HG03442 (cell line): ENCODE measurements around the gene LYRM4.
"Not testable (repeated sequence)": the region's sequence is repeated elsewhere in the genome, so short reads cannot be mapped to it uniquely, and the experiment has no call there.

Experiments
- ATAC-seq: cut with Tn5 transposase; IDR thresholded peaks from one replicate; pipeline ENCODE4 v1.9.1; 2021; ENCODE audit warnings: mild to moderate bottlenecking, moderate library complexity; ENCODE audit not compliant: unreplicated experiment

Gene LYRM4

DNA sequence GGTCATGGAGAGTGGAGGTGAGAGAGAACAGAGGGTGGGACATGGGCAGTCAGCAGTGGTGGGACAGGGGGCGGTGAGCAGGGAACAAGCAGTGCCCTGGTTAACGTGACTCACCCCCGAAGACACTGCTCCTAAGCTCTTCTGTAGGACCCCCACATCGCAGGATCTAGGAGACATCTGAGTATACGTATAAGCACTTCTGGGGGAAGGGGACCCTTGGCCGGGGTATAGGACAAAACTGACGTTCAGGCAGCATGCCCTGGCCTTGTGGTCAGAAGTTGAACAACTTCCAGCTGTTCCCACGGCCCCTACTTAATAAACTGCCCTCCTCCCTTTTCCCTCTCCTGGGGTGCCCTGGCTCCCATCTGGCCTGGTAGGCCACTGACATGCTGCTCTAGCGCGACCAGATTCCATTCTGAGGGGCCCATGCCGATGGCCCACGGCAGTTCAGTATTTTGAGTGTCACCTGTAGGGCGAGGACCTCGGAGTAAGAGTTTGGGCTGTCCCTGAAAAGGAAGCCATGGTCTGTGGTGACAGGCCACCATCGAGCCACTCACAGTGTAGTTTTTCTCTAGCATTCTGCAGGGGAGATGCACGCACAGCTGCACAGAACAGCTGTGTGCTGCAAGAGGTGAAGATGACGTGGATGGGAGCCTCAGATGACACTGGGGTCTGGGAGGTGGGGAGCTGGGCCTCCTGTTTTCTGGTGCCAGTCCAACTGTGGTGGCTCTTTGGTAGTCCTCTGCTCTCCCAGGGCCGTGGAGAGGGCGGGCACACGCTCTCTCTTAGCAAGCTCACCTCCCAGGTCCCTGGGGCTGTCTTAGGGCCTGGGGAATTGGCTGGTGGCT is 137.2 kb downstream of the LYRM4 start:
- no peak for ATAC-seq

DNA sequence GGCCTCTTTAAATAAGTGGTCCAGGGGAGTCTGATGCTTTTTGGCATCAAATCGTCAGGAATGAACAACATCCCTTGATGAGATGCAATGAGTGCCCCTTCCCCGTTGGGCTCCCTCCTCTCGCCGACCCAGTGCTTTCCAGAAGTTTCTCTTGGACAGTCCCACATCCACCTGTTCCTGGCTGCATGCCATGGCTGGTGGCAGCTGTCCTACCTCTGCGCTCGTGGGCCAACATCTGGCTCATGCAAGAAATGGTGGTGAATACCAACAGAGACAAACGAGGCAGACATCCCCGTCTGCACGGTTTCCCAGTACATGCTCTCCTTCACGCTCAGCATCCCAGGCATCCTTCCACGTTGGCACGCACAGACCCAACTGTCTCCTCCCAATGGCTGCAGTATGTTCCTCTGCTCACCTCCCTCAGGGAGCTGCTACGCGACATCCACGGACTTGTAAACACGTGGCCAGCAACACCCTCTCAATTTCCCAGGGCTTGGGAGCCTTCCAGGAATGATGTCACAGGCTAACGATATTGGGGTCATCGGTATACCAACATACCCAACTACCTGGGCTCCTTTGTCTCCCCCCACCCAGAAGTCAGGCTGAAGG is 138.1 kb downstream of the LYRM4 start:
- no peak for ATAC-seq

GRCh38 chr6:5121956-5122355 is 138.8 kb downstream of the LYRM4 start:
- no peak for ATAC-seq

GRCh38 chr6:5121479-5121878 is 139.3 kb downstream of the LYRM4 start:
- ATAC-seq: no peak

GRCh38 chr6:5120543-5120942 is 140.2 kb downstream of the LYRM4 start:
- not testable (repeated sequence) for ATAC-seq

GRCh38 chr6:5120011-5120410 is 140.7 kb downstream of the LYRM4 start:
- ATAC-seq: no peak

DNA sequence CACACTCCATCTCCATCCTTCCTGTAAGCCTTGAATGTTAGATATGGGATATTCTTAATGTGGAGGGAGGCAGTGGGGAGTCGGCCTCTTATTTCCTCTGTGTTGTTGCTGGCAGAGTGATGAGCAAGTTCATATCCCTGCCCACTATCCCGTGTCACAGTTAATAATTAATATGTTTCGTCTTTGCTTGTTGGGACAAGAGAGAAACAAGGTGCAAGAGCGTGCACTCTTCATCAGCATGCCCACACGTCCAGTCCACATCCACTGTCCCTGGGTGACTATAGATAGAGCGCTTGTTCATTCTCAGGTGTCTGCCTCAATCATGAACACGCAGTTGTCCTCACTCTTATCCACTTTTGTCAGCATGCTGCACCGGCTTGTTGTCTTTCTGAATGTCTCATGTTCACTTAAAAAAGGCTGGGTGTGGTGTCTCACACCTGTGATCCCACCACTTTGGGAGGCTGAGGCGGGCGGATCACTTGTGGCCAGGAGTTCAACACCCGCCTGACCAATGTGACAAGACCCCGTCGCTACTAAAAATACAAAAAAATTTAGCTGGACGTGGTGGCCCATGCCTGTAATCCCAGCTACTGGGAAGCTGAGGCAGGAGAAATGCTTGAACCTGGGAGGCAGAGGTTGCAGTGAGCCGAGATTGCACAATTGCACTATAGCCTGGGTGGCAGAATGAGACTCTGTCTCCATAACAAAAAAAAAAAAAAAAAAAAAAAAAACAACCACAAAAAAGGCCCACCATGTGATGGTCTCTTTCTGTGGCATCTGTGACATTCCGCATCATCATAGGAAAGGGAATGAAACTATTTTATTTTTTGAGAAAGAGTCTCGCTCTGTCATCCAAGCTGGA is 141.4 kb downstream of the LYRM4 start:
- no peak for ATAC-seq

DNA sequence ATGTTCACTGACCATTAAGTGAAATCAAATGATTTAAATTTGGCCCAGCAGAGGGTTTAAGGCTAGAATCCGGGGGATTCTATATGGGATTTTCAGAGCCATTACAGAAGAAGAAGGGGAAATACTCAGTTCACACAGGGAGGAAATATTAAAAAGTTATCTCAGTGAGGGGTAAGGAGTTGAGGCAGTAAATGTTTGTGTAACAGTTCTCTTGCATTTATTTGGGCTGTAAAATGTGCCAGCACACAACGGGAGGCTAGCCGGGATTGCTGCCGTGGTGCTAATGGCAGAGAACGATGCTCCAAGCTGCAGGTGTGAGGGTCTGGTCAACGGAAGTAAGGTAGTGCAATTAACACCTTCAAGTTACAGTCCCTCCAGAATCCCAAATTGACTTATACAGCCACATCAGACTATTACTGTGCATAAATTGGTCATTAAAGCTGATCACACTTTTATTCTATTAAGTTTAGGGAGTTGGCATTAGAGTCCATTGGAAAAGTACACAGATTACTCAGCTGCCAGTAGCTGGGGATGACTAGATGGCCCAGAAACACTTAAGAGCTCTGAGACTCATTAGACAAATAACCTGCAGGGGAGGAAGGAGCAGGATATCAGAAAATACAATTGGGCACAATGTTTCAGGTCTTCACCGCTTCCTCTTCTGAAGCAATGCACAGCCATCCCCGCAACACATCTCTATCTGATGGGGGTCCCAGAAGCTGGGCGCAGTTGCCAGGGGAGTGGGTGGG is 144.3 kb downstream of the LYRM4 start:
- ATAC-seq: no peak

DNA sequence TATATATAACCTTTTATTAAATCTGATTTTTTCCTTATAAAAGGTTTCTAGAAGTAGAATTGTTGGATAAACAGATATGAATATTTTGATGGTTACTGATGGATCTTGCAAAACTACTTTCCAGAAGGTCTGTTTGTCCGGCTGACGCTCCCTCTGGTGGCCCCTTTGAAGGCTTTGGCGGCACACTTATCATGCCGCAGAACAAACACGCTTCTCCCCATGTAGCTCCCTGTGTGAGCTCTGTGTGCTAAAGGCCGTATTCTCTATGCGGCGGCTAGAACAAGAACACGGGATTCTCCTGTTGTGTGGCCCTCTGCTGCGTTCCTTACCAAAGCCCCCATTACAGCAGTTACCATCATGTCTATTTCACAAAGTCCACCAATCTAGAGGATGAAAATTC is 145.6 kb downstream of the LYRM4 start:
- ATAC-seq: no peak

GRCh38 chr6:5113096-5113495 is 147.7 kb downstream of the LYRM4 start:
- no peak for ATAC-seq

DNA sequence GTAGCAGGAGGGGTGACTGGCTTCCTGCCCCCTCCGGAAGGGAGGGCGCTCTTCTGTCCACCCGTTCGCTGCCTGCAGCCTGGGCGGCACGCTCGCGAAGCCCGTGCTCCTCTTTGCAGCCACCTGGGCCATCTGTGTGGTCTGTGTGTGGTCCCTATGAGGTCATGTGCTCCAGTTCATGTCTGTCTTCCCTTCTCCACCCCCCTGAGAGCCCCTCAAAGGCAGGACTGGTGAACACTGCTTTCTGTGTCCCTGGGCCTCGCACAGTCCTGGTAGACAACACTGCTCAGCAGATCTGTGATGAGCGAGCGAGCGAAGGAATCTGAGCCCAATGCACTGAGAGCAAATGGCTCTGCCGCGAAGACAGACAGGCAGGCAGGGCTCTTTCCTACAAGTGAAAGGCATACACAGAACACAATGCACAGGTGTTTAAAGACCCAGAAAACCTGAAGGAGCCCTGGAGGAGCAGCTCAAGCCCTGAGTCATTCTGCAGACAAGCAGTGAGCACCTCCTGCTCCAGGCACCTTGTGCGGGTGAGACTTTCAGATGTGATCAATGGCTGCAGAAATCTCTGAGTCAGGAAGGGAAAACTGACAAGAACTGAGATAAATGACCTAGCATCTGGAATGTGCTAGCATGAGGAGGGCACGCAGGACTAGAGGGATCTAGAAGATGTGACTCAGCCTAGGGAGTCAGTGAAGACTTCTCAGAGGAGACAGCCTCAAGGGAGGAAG is 148.5 kb downstream of the LYRM4 start:
- no peak for ATAC-seq

DNA sequence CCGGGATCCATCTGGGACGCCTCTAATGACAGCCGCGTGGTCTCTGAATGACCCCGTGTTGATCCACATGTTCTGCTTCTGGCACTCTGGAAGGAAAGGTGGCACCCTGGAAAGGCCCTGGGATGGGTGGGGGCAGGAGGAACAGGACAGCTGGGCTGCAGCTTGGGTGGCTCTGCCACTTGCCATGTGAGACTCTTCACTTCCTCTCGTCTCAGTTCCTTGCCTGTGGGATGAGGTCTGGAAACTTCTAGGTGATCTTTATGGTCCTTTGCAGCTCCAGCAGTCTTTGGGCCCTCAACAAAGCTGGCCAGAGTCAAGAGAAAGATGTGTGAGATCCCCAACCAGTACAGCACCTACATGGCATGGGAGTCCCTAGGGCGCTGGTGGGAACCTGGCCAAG is 149.1 kb downstream of the LYRM4 start:
- ATAC-seq: no peak

DNA sequence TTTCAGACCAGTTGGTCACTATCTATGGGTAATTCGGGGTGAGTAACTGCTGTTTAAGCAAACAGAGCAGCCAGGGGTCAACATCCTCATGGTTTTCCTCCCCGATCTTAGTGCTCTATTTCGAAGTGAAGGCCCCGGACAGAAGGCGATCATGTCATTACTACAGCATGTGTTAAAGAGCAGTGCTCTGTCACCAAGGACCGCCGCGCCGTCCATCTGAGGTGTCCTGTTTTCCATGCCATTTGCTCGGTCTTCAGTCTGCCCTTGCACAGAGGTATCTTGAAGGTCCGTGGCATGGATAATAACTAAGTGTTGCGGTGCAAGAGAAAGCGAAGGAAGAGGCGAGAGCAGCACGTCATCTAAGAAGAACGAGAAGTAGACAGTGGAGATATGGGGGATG is 150.5 kb downstream of the LYRM4 start:
- no peak for ATAC-seq

DNA sequence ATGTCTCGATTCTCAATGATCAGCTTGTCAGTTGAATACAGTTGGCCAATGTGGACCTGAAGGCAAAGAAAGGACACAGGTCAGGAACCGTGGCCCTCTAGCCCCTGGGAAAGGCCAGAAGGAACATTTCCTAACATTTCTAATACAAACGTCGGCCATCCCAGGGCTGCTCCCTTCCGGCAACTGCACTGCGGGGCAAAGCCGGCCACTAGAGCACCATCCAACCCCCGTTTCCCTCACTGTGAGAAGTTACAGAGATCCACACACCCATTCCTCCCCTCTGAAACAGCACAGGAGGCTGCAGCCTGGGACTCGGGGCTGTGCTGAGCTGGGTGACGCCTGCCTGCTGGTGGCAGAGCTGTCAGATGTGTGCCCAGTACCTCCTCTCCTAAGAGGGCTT is 151.3 kb downstream of the LYRM4 start:
- ATAC-seq: no peak

DNA sequence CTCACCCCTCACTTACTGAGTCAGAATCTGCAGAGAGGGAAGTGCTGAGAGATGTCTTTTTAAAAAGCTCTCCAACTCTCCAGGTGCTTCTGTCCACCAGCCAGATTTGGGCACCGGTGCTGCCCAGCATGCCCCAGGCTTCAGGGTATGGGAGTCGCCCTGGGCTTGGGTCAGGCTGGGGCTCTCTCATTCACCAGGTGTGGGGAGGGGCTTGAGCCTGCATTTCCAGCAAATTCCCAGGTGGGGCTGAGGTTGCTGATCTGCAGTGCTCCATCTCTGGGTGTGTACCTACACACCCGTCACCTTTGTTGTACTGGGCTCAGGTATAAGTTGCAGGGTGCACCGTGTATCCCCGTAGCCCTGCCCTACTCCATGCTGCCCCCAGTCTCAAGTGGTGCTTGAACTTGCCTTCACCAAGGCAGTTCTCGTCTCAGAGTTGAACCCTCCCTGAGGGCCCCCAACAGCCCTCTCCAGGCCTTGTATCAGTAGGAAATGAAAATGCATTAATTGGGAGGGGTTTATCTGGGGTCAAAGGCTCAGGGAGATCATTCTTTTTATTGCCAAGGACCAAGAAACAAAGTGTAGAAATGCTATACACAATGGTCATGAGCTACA is 152.1 kb downstream of the LYRM4 start:
- ATAC-seq: no peak

DNA sequence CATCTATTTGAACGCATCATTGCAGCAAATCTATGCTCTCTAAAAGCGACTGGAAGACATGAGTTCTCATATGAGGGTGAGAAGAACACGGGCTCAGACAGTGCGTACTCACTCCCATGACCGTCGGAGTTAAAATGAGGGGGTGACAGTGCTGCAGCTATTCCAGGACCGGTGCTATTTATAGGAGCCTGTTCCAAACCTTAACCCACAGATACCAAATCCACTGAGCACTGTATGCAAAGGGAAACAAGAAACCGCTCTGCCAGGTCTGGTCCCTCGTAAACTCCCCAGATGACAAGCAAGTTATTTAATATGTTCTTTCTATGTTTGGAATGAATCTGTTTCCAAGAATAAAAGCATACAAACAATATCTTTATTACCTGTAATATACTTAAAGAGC is 152.7 kb downstream of the LYRM4 start:
- no peak for ATAC-seq

GRCh38 chr6:5107341-5107740 is 153.4 kb downstream of the LYRM4 start:
- ATAC-seq: no peak

DNA sequence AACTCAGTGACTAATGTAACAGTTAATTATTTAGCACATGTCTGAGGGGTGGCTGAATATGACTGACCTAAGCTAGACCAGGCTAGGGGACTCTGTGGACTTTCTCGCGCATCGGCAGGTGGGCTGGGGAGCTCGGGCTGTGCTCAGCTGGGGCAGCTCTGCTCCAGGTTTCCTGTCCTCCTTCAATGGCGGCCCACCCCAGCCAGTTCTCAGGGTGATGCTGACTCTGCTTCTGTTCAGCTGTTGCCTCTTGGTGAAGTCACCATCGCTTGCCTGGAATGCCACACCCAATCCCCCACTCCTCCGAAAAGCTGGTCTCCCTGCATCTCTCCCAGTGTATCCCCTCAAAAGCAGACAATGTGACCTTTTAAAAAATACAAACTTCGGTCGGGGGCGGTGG is 155.6 kb downstream of the LYRM4 start:
- no peak for ATAC-seq

- no peak for ATAC-seq
Observed at GRCh38 chr6:5104667-5105066, 156.1 kb downstream of the LYRM4 start.

DNA sequence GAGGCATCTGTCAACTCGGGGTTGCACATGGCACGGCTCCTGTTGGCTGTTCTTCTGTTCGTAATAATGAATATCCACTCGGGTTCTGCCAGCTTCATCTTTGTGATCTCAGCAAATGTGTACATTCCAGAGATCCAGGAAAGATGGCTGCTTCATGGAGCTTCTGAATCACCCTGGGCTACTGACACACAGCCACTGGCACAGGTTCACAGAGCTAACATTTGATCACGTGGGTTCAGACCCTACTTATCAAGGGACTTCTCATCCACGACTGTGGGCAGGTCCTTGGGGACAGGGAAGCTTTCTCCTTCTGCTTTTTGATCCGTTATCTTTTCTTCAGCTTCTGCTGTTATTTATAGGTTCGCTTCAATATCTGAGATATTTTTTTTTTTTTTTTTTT is 157.5 kb downstream of the LYRM4 start:
- ATAC-seq: no peak
